HCT116 (cell line): Measurements from ENCODE around the gene S1PR1. TPM values are rescaled to one million over a fixed set of nuclear protein-coding genes. Genes with fewer than 3 reads are reported as not detected.

Source experiments
- ATAC-seq: fragments of 200-7000 bp; cut with Tn5 transposase; 2 replicates; pipeline ENCODE4 v1.9.1; 2020; ENCODE audit warnings: mild to moderate bottlenecking, moderate library complexity
- BruUV-seq: library from RNA; stranded (reverse); fragments of 400-500 nt; replicated peaks from 2 replicates; lab custom pipeline; 2021; lab: Mats Ljungman, UMichigan
- CTCF ChIA-PET: fragments of 300-600 bp; sonication (Branson Sonifier 250); formaldehyde crosslinking; loops from one replicate; lab custom pipeline; 2021; ENCODE audit warnings: antibody characterized with exemption; lab: Charles Lee
- POLR2A ChIA-PET: fragments of 300-600, 350-600 bp; sonication (Branson Sonifier 250); formaldehyde crosslinking; loops from one replicate; lab custom pipeline; 2021; ENCODE audit warnings: antibody characterized with exemption; lab: Charles Lee
- RAD21 ChIA-PET, 2 experiments: fragments of 300-600 bp; sonication (Branson Sonifier 250); formaldehyde crosslinking; loops; one replicate each; lab custom pipeline; 2023; ENCODE audit warnings: low total read pairs in 2 of 2; ENCODE audit not compliant: uncharacterized antibody in 2 of 2, unreplicated experiment in 2 of 2, low non-redundant PET in 1 of 2; lab: Charles Lee
- DNase-seq: peaks from one replicate; pipeline ENCODE4 v3.0.0-alpha.2; 2010; ENCODE audit warnings: low read depth, low spot score
- H2AFZ ChIP-seq: fragments of 200-600 bp; shearing (Covaris generic), sonication (generic); 2 replicates; pipeline ENCODE4 v1.6.1; 2017; ENCODE audit warnings: low read depth, mixed run types, mixed read lengths, antibody characterized with exemption, low read length; ENCODE audit not compliant: poor library complexity, severe bottlenecking
- H3K27ac ChIP-seq: 2 replicates; pipeline ENCODE4 v1.5.1; 2012; ENCODE audit warnings: low read depth, low read length
- H3K27me3 ChIP-seq: fragments of 200-600 bp; sonication (generic); 2 replicates; pipeline ENCODE4 v1.6.1; 2016; ENCODE audit warnings: mixed run types, low read length, mixed read lengths; ENCODE audit not compliant: insufficient read depth
- H3K36me3 ChIP-seq, 2 experiments: fragments of 200-500 bp in 1 of 2; fragments of 200-600 bp in 1 of 2; sonication (Bioruptor generic) in 1 of 2; sonication (generic) in 1 of 2; 2 replicates each; pipeline versions ENCODE4 v1.5.1 to v1.6.1; 2014 to 2016; ENCODE audit warnings: low read length in 2 of 2, inconsistent platforms in 1 of 2, mixed read lengths in 1 of 2, mixed run types in 1 of 2; ENCODE audit not compliant: insufficient read depth in 2 of 2, control insufficient read depth in 1 of 2
- H3K4me1 ChIP-seq, 2 experiments: fragments of 200-600 bp in 1 of 2; sonication (generic) in 1 of 2; 2 replicates each; pipeline versions ENCODE4 v1.5.1 to v1.6.1; 2012 to 2017; ENCODE audit warnings: low read length in 2 of 2, inconsistent platforms in 1 of 2, mild to moderate bottlenecking in 1 of 2, mixed read lengths in 1 of 2, mixed run types in 1 of 2, moderate library complexity in 1 of 2; ENCODE audit not compliant: insufficient read depth in 2 of 2, control insufficient read depth in 1 of 2
- H3K4me2 ChIP-seq: fragments of 200-600 bp; sonication (generic); 2 replicates; pipeline ENCODE4 v1.6.1; 2017; ENCODE audit warnings: mixed run types, low read length, mixed read lengths
- H3K4me3 ChIP-seq, 2 experiments: fragments of 200-600 bp in 1 of 2; sonication (generic) in 1 of 2; replicated peaks in 1 of 2; 2 replicates each; pipeline ENCODE4 v1.5.1; 2011 to 2016; ENCODE audit warnings: low read length in 2 of 2, control low read depth in 1 of 2, low read depth in 1 of 2, mild to moderate bottlenecking in 1 of 2, mixed read lengths in 1 of 2, mixed run types in 1 of 2
- H3K79me2 ChIP-seq: fragments of 200-600 bp; sonication (generic); 2 replicates; pipeline ENCODE4 v1.6.1; 2017; ENCODE audit warnings: mild to moderate bottlenecking, mixed run types, low read length, moderate library complexity, mixed read lengths; ENCODE audit not compliant: insufficient read depth
- H3K9ac ChIP-seq: fragments of 200-600 bp; sonication (generic); 2 replicates; pipeline ENCODE4 v1.6.1; 2016; ENCODE audit warnings: low read length, mixed read lengths
- H3K9me2 ChIP-seq: fragments of 200-600 bp; sonication (generic), shearing (Covaris generic); 2 replicates; pipeline ENCODE4 v1.6.1; 2017; ENCODE audit warnings: mixed run types, mild to moderate bottlenecking, moderate library complexity; ENCODE audit not compliant: insufficient read depth
- H3K9me3 ChIP-seq, 2 experiments: fragments of 200-500 bp in 1 of 2; fragments of 200-600 bp in 1 of 2; sonication (Bioruptor generic) in 1 of 2; sonication (generic) in 1 of 2; 2 replicates each; pipeline ENCODE4 v1.6.1; 2014 to 2017; ENCODE audit warnings: low read length in 2 of 2, mixed read lengths in 2 of 2, inconsistent platforms in 1 of 2, low read depth in 1 of 2, mild to moderate bottlenecking in 1 of 2, mixed run types in 1 of 2, moderate library complexity in 1 of 2; ENCODE audit not compliant: control insufficient read depth in 1 of 2, insufficient read depth in 1 of 2
- H4K20me1 ChIP-seq: fragments of 200-600 bp; sonication (generic), shearing (Covaris generic); 2 replicates; pipeline ENCODE4 v1.6.1; 2017; ENCODE audit warnings: mixed run types, mild to moderate bottlenecking, moderate library complexity; ENCODE audit not compliant: insufficient read depth
- CEBPB ChIP-seq: IDR thresholded peaks from 2 replicates; pipeline ENCODE4 v1.6.1; 2012; ENCODE audit warnings: low read depth
- EGR1 ChIP-seq: IDR thresholded peaks from 2 replicates; pipeline ENCODE4 v1.6.1; 2012; ENCODE audit warnings: low read depth
- EZH2phosphoT487 ChIP-seq: fragments of 200-600 bp; IDR thresholded peaks from 2 replicates; pipeline ENCODE4 v1.6.1; 2018; ENCODE audit warnings: antibody characterized with exemption, borderline replicate concordance
- JUND ChIP-seq: IDR thresholded peaks from 2 replicates; pipeline ENCODE4 v1.6.1; 2012
- RAD21 ChIP-seq: IDR thresholded peaks from 2 replicates; pipeline ENCODE4 v1.6.1; 2012; ENCODE audit warnings: low read depth, mild to moderate bottlenecking
- SP1 ChIP-seq: IDR thresholded peaks from 2 replicates; pipeline ENCODE4 v1.6.1; 2012; ENCODE audit warnings: low read depth
- ZFX ChIP-seq: fragments of 450-650 bp; IDR thresholded peaks from 2 replicates; pipeline ENCODE4 v1.6.1; 2017
- intact Hi-C: fragments of 100-400 bp; cut with micrococcal nuclease; formaldehyde crosslinking; loops from 2 replicates; pipeline ENCODE4 v1.10.0; 2022
- total RNA-seq: library from RNA; stranded (reverse); gene quantifications from one replicate; pipeline ENCODE4 v1.2.1, GENCODE V29; 2021; ENCODE audit not compliant: unreplicated experiment
- TF ChIP-seq, protein P1 (sequence below), 3 experiments: fragments of 200-600 bp in 1 of 3; sonication (generic) in 1 of 3; IDR thresholded peaks in 2 of 3; conservative IDR thresholded peaks in 1 of 3; 2 replicates each; pipeline ENCODE4 v1.5.1; 2012 to 2017; ENCODE audit warnings: low read depth in 2 of 3, low read length in 2 of 3, antibody characterized with exemption in 1 of 3, borderline replicate concordance in 1 of 3, control low read depth in 1 of 3, mild to moderate bottlenecking in 1 of 3, mixed read lengths in 1 of 3, mixed run types in 1 of 3, moderate library complexity in 1 of 3; ENCODE audit not compliant: insufficient read depth in 1 of 3
- TF ChIP-seq, protein P2 (sequence below): IDR thresholded peaks from 2 replicates; pipeline ENCODE4 v1.6.1; 2011; ENCODE audit warnings: mild to moderate bottlenecking, low read length, moderate library complexity; ENCODE audit not compliant: insufficient replicate concordance; ENCODE audit errors: extremely low read depth
- TF ChIP-seq, protein P3 (sequence below): IDR thresholded peaks from 2 replicates; pipeline ENCODE4 v1.6.1; 2012; ENCODE audit warnings: low read depth
- TF ChIP-seq, protein P4 (sequence below): IDR thresholded peaks from 2 replicates; pipeline ENCODE4 v1.6.1; 2012
- TF ChIP-seq, protein P5 (sequence below): IDR thresholded peaks from 2 replicates; pipeline ENCODE4 v1.6.1; 2012

S1PR1 gene
- total RNA-seq, 1 experiment from 2014 or later: 0.61 TPM

DNA sequence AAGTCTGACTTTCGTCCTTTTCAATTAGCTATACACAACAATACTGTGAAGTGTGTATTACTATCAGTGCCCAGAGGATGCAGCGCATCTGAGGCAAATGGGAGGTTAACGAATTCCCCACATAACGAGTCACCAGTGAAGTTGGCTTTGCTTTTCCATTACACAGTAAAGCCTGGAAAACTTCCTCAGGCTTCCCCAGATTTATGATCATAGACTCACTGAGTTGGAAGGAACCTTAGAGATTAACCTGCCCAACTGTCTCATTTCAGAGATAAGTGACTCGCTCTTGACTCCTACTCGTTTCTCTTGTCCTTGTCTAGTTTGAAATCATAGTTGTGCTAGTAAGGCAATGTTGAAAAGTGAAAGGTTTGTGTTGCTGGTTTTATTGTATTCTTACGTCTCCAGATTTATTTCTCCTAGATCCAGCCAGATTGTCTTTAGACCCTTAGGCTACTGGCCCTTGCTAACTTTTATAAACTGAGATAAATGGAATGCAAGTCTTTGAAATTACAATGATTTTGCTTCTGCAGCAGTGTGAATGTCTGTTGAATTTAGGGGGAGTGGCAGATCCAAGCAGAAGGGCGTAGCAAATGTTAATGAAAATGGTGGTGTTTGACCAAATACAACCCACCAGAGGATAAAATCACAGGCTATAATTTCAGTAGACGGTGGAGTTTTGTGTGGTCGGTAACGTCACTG is 17.3 kb downstream of the S1PR1 start:
- H3K9me2 ChIP-seq: no peaks in the 10 kb centered on the region
- CTCF ChIA-PET: no interaction called here
- H3K4me2 ChIP-seq: 0 out of 2 replicates have a peak overlapping the region, but pooled peaks have one; percentile 21
- no peak overlapping the region for H3K27ac ChIP-seq
- no peak overlapping the region for H3K9ac ChIP-seq
- H3K4me1 ChIP-seq: peaks cover 3 to 11% of the 10 kb centered on the region in 2 experiments; a peak in 3 of 4 replicates
- H3K4me3 ChIP-seq: no peak overlapping the region
- ATAC-seq (no peak), DNase-seq (no peak)
- POLR2A ChIA-PET: no interaction called here
- RAD21 ChIA-PET: no interaction called here
- H3K9me3 ChIP-seq: no peaks in the 10 kb centered on the region
- no peaks in the 10 kb centered on the region for H4K20me1 ChIP-seq
- H2AFZ ChIP-seq: peak overlapping the region; percentile 35
- intact Hi-C loops: no loop called here
- BruUV-seq: no TSS peak
- TF ChIP-seq EZH2phosphoT487 (no peak), EGR1 (no peak), CEBPB (no peak), ZFX (no peak), JUND (no peak), RAD21 (no peak), SP1 (no peak)
- TF ChIP-seq, protein P1, sequence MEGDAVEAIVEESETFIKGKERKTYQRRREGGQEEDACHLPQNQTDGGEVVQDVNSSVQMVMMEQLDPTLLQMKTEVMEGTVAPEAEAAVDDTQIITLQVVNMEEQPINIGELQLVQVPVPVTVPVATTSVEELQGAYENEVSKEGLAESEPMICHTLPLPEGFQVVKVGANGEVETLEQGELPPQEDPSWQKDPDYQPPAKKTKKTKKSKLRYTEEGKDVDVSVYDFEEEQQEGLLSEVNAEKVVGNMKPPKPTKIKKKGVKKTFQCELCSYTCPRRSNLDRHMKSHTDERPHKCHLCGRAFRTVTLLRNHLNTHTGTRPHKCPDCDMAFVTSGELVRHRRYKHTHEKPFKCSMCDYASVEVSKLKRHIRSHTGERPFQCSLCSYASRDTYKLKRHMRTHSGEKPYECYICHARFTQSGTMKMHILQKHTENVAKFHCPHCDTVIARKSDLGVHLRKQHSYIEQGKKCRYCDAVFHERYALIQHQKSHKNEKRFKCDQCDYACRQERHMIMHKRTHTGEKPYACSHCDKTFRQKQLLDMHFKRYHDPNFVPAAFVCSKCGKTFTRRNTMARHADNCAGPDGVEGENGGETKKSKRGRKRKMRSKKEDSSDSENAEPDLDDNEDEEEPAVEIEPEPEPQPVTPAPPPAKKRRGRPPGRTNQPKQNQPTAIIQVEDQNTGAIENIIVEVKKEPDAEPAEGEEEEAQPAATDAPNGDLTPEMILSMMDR (IDR thresholded peaks at IDR 0.05 in 2 of 3, conservative IDR thresholded peaks at IDR 0.05 in 1 of 3; ENCODE audit: borderline replicate concordance in 1 of 3, insufficient read depth in 1 of 3, low read depth in 2 of 3, low read length in 2 of 3): no peak
- TF ChIP-seq, protein P2, sequence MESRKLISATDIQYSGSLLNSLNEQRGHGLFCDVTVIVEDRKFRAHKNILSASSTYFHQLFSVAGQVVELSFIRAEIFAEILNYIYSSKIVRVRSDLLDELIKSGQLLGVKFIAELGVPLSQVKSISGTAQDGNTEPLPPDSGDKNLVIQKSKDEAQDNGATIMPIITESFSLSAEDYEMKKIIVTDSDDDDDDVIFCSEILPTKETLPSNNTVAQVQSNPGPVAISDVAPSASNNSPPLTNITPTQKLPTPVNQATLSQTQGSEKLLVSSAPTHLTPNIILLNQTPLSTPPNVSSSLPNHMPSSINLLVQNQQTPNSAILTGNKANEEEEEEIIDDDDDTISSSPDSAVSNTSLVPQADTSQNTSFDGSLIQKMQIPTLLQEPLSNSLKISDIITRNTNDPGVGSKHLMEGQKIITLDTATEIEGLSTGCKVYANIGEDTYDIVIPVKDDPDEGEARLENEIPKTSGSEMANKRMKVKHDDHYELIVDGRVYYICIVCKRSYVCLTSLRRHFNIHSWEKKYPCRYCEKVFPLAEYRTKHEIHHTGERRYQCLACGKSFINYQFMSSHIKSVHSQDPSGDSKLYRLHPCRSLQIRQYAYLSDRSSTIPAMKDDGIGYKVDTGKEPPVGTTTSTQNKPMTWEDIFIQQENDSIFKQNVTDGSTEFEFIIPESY: no peak
- TF ChIP-seq, protein P3, sequence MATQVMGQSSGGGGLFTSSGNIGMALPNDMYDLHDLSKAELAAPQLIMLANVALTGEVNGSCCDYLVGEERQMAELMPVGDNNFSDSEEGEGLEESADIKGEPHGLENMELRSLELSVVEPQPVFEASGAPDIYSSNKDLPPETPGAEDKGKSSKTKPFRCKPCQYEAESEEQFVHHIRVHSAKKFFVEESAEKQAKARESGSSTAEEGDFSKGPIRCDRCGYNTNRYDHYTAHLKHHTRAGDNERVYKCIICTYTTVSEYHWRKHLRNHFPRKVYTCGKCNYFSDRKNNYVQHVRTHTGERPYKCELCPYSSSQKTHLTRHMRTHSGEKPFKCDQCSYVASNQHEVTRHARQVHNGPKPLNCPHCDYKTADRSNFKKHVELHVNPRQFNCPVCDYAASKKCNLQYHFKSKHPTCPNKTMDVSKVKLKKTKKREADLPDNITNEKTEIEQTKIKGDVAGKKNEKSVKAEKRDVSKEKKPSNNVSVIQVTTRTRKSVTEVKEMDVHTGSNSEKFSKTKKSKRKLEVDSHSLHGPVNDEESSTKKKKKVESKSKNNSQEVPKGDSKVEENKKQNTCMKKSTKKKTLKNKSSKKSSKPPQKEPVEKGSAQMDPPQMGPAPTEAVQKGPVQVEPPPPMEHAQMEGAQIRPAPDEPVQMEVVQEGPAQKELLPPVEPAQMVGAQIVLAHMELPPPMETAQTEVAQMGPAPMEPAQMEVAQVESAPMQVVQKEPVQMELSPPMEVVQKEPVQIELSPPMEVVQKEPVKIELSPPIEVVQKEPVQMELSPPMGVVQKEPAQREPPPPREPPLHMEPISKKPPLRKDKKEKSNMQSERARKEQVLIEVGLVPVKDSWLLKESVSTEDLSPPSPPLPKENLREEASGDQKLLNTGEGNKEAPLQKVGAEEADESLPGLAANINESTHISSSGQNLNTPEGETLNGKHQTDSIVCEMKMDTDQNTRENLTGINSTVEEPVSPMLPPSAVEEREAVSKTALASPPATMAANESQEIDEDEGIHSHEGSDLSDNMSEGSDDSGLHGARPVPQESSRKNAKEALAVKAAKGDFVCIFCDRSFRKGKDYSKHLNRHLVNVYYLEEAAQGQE: no peak
- TF ChIP-seq, protein P4, sequence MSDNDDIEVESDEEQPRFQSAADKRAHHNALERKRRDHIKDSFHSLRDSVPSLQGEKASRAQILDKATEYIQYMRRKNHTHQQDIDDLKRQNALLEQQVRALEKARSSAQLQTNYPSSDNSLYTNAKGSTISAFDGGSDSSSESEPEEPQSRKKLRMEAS: no peak
- TF ChIP-seq, protein P5, sequence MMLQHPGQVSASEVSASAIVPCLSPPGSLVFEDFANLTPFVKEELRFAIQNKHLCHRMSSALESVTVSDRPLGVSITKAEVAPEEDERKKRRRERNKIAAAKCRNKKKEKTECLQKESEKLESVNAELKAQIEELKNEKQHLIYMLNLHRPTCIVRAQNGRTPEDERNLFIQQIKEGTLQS: no peak
- H3K79me2 ChIP-seq: no peaks in the 10 kb centered on the region
- H3K27me3 ChIP-seq: no peaks in the 10 kb centered on the region
- H3K36me3 ChIP-seq: no peaks in the 10 kb centered on the region
